GM12892 (cell line): ENCODE results near the gene DDX10.

Experiments used
- POLR2A ChIP-seq: IDR thresholded peaks from 2 replicates; pipeline ENCODE4 v1.6.1; 2011; ENCODE audit warnings: low read depth, low read length, control low read depth
- POLR2AphosphoS5 ChIP-seq: IDR thresholded peaks from 2 replicates; pipeline ENCODE4 v1.6.1; 2011; ENCODE audit warnings: low read depth, low read length, control low read depth

DNA sequence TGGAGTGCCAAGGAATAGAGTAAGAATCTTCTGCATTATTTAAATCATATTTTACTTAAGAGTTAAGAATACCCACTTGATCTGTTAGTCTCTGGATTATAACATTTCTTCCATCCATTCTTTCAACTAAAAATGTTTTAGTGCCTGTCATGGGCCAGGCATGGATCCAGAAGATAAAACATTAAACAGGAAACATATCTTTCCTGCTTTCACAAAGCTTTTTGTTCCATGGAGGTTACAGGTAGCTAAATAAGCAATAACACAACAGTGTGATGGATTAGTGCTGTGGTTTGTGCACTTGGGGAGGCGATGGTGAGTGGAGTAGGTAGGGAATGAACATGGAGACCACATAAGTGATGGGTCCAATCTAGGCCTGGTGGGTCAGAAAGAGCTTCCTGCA lies 258.5 kb downstream of the DDX10 start:
- TF ChIP-seq POLR2A = no peak
- TF ChIP-seq POLR2AphosphoS5 = no peak
